GM21526 (cell line): ENCODE measurements around the gene GADD45G.

ENCODE experiments used
- ATAC-seq: cut with Tn5 transposase; IDR thresholded peaks from one replicate; pipeline ENCODE4 v1.9.1; 2021; ENCODE audit warnings: moderate library complexity; ENCODE audit not compliant: unreplicated experiment, low FRiP score

The GADD45G gene

GRCh38 chr9:89604729-89605464 is at the start of gene GADD45G:
Gene GADD45G, plus strand, starts transcription at chr9:89605012. Its CDS starts 110 bp downstream, at chr9:89605122.
- peak; percentile 51 for ATAC-seq

GRCh38 chr9:89555036-89555415 is 49.8 kb upstream of the GADD45G start:
- no peak for ATAC-seq

- no peak for ATAC-seq
These were observed 49.1 kb upstream of the GADD45G start for GRCh38 chr9:89555451-89556375.

- no peak for ATAC-seq
These were observed 46.5 kb upstream of the GADD45G start for GRCh38 chr9:89558196-89558899.

- no peak for ATAC-seq
These were observed 45.9 kb upstream of the GADD45G start for GRCh38 chr9:89558948-89559347.

GRCh38 chr9:89562186-89562814 is 42.5 kb upstream of the GADD45G start:
- no peak for ATAC-seq

GRCh38 chr9:89563571-89564345 is 41.1 kb upstream of the GADD45G start:
- ATAC-seq, result no peak

- ATAC-seq, result peak; percentile 74
These were observed 40.4 kb upstream of the GADD45G start for GRCh38 chr9:89564346-89564878.

GRCh38 chr9:89567649-89568048 is 37.2 kb upstream of the GADD45G start:
- no peak for ATAC-seq

- ATAC-seq, result no peak
These were observed 30.5 kb upstream of the GADD45G start for GRCh38 chr9:89574309-89574708.

- ATAC-seq, result no peak
These were observed 28.4 kb upstream of the GADD45G start for GRCh38 chr9:89576404-89576839.

- no peak for ATAC-seq
These were observed 27.4 kb upstream of the GADD45G start for GRCh38 chr9:89577363-89577762.

GRCh38 chr9:89579741-89580385 is 24.9 kb upstream of the GADD45G start:
- ATAC-seq, result no peak

- ATAC-seq, result no peak
These were observed 18.5 kb upstream of the GADD45G start for GRCh38 chr9:89586311-89586710.

GRCh38 chr9:89588271-89588879 is 16.4 kb upstream of the GADD45G start:
- ATAC-seq, result no peak

GRCh38 chr9:89590415-89590814 is 14.4 kb upstream of the GADD45G start:
- no peak for ATAC-seq

- no peak for ATAC-seq
These were observed 13.3 kb upstream of the GADD45G start for GRCh38 chr9:89591274-89592212.
